OCI-LY1 (cell line): ENCODE results near the gene ARMC9.

Source experiments
- CTCF ChIP-seq: fragments of 200-600 bp; sonication (generic), shearing (Covaris generic); IDR thresholded peaks from 2 replicates; pipeline ENCODE4 v1.5.1; 2017; ENCODE audit warnings: mild to moderate bottlenecking, antibody characterized with exemption, low read length, moderate library complexity, mixed read lengths
- EZH2 ChIP-seq: fragments of 200-600 bp; sonication (generic), shearing (Covaris generic); IDR thresholded peaks from 2 replicates; pipeline ENCODE4 v1.8.0; 2017; ENCODE audit warnings: borderline replicate concordance, mixed run types, mild to moderate bottlenecking, antibody characterized with exemption, low read length, moderate library complexity, mixed read lengths

- TF ChIP-seq EZH2 (no peak), CTCF (peak; percentile 27; the same call in 1 of the 2 replicates)
These were observed 163.5 kb downstream of the ARMC9 start for GRCh38 chr2:231361701-231362554.
